H1 (cell line): Measurements from ENCODE around the gene LDLRAD4. TPM values are rescaled to one million over a fixed set of nuclear protein-coding genes. Genes with fewer than 3 reads are reported as not detected.

ENCODE experiments used
- BACH1 ChIP-seq: IDR thresholded peaks from 2 replicates; pipeline ENCODE4 v1.6.1; 2012; ENCODE audit warnings: low read length, improper control_type of control experiment
- polyA plus RNA-seq, 7 experiments: library from polyadenylated mRNA; depleted of rRNA in 3 of 7; stranded (reverse) in 5 of 7; unstranded in 2 of 7; fragments of >200 nt in 5 of 7; fragments of 200-250 nt in 2 of 7; gene quantifications; 1 replicate in 5 of 7; 2 replicates in 1 of 7; 4 replicates in 1 of 7; pipeline versions ENCODE4 v1.2.1 to v1.2.3, GENCODE V29; 2011 to 2013; ENCODE audit warnings: missing spikeins in 2 of 7, mixed read lengths in 2 of 7
- total RNA-seq: library from RNA; stranded (reverse); fragmentation: NEBNext Ultra II Directional; extraction: Animal tissue kit (Norgen Biotek cat#: 25700); gene quantifications from 2 replicates; pipeline ENCODE4 v1.2.1, GENCODE V29; 2021

LDLRAD4 gene
- total and polyA plus RNA-seq, 2 of the 8 experiments (the other 6 are each of a cell fraction or from before 2014, with no cell fraction given) = 0.77 to 1.4 TPM

GRCh38 chr18:13551305-13551603, 332.7 kb downstream of the LDLRAD4 start (continued):
- no peak for TF ChIP-seq BACH1
